ENCODE data around the gene ETV6.

- no peak for TF ChIP-seq CTCF (IDR thresholded peaks at IDR 0.05)
- TF ChIP-seq FOSB (CRISPR knock-in tag; IDR thresholded peaks at IDR 0.05), result no peak
- TF ChIP-seq HDAC2 (IDR thresholded peaks at IDR 0.05), result no peak
- TF ChIP-seq RARB (CRISPR knock-in tag; IDR thresholded peaks at IDR 0.05), result no peak
- TF ChIP-seq SMC3 (IDR thresholded peaks at IDR 0.05), result no peak
- TF ChIP-seq BHLHE40 (IDR thresholded peaks at IDR 0.05; ENCODE audit: low read depth, low read length), result no peak
- TF ChIP-seq EHMT2 (IDR thresholded peaks at IDR 0.05; ENCODE audit: low read depth), result no peak
- TF ChIP-seq PBX3 (IDR thresholded peaks at IDR 0.05), result no peak
- no peak for TF ChIP-seq ESRRA (IDR thresholded peaks at IDR 0.05; ENCODE audit: borderline replicate concordance, low read length)
- TF ChIP-seq POLR2AphosphoS2 (conservative IDR thresholded peaks at IDR 0.05; ENCODE audit: low read length), result no peak
These were observed 173.6 kb downstream of the ETV6 start for GRCh38 chr12:11823043-11823442.

Data from A549 (cell line).